Activated naive CD4-positive, alpha-beta T cell treated with anti-CD3 and anti-CD28 coated beads, Interleukin-2, amount 10 ng/mL, durations not matched to agents 7 days and 5 days (primary cell): ENCODE measurements around the gene EXPH5.

Source experiments
- CTCF ChIA-PET: fragments of 350-600 bp; sonication (Branson Sonifier 250); formaldehyde crosslinking; loops from one replicate; lab custom pipeline; 2021; ENCODE audit warnings: antibody characterized with exemption; lab: Charles Lee
- DNase-seq: peaks from one replicate; pipeline ENCODE4 v3.0.0-alpha.2; 2020
- H3K27ac Mint-ChIP-seq: one replicate; pipeline ENCODE4 v1.8.0; 2021; ENCODE audit warnings: mild to moderate bottlenecking, moderate library complexity, mixed read lengths
- H3K27me3 Mint-ChIP-seq: one replicate; pipeline ENCODE4 v1.8.0; 2021; ENCODE audit warnings: mild to moderate bottlenecking, mixed read lengths
- H3K36me3 Mint-ChIP-seq: one replicate; pipeline ENCODE4 v1.8.0; 2021; ENCODE audit warnings: mixed read lengths
- H3K4me1 Mint-ChIP-seq: one replicate; pipeline ENCODE4 v1.8.0; 2021; ENCODE audit warnings: mixed read lengths
- H3K4me3 Mint-ChIP-seq: one replicate; pipeline ENCODE4 v1.8.0; 2021; ENCODE audit warnings: mild to moderate bottlenecking, moderate library complexity, mixed read lengths
- H3K9me3 Mint-ChIP-seq: one replicate; pipeline ENCODE4 v1.8.0; 2021; ENCODE audit warnings: mixed read lengths

EXPH5 gene

DNA sequence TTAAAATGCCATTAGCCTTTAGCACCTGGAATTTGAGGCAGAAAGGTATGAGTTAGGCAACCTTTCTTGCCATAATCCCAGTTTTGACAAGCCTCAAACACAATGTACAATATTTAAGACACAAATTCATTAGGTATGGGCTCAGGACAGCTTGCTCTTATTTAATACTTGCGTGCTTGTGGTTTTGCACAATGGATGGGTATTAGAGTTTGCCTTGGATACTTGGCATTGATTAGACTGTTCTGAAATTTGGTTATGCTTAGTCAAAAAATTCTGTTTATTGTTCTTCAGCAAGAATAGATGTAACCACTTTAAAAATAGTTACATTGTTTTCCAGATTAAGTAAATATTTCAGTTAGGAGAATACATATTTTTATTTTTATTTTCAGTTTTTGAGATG lies 120.9 kb downstream of the EXPH5 start:
- H3K4me3 Mint-ChIP-seq, result no peak overlapping the region
- CTCF ChIA-PET, result no interaction called here
- H3K4me1 Mint-ChIP-seq, result peaks cover 6% of the 10 kb centered on the region
- H3K27me3 Mint-ChIP-seq, result no peaks in the 10 kb centered on the region
- DNase-seq, result no peak
- no peak overlapping the region for H3K27ac Mint-ChIP-seq
- H3K36me3 Mint-ChIP-seq, result peaks cover 34% of the 10 kb centered on the region
- H3K9me3 Mint-ChIP-seq, result no peaks in the 10 kb centered on the region

- CTCF ChIA-PET, result no interaction called here
- H3K27ac Mint-ChIP-seq, result peak overlapping the region; percentile 99
- DNase-seq, result no peak
- H3K4me3 Mint-ChIP-seq, result no peak overlapping the region
- H3K36me3 Mint-ChIP-seq, result peaks cover 8% of the 10 kb centered on the region
- peaks cover 22% of the 10 kb centered on the region for H3K4me1 Mint-ChIP-seq
- no peaks in the 10 kb centered on the region for H3K9me3 Mint-ChIP-seq
- peaks cover 3% of the 10 kb centered on the region for H3K27me3 Mint-ChIP-seq
Observed at GRCh38 chr11:108468478-108468864, 125.1 kb downstream of the EXPH5 start.

DNA sequence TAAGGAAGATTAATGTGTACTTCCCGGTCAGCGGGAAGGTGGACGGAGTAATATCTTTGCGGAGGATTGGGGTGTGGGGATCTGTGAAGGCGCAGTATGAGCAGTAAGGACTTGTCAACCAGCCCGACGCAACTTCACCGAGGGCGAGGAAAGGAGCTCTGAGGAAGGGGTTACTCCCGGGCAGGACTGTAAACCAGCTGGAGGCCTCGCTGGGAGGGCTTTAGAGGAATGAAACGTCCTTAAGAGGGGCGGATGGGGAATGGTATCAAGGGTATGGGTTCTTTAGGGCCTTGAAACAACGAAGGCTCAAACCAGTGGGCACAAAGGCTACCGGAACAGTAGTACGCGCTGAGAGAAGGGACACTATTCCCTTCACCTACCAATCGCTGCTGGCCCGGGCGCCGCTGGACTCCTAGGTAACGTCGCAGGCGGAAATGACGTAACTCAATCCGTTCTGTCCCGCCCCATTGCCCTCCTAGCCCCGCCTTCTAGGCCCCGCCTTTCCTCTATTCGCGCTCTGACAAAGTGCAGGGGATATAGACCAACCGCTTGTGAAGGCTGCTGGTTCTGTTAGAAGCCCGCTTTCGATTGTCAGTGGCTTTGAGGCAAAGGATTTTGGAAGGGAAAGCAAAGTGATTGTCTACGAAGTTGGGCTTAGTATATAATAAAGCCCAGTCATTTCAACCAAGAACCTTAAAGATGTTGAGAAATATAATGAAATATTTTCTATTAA lies 126.3 kb downstream of the EXPH5 start, which contains the start of gene C11orf65:
Gene C11orf65 (minus strand): TSS at position 439 of the 733 bp plus-strand sequence. CDS start 5,970 bp downstream, outside the sequence.
- H3K4me3 Mint-ChIP-seq, result peak within 1 kb of the TSS; percentile 97
- H3K4me1 Mint-ChIP-seq, result peaks cover 22% of the 10 kb centered on the region
- H3K9me3 Mint-ChIP-seq, result no peaks in the 10 kb centered on the region
- peaks cover 6% of the 10 kb centered on the region for H3K36me3 Mint-ChIP-seq
- DNase-seq, result peak; percentile 97
- CTCF ChIA-PET, result no interaction called here
- H3K27ac Mint-ChIP-seq, result peak within 1 kb of the TSS; percentile 99
- peaks cover 3% of the 10 kb centered on the region for H3K27me3 Mint-ChIP-seq

- H3K9me3 Mint-ChIP-seq, result no peaks in the 10 kb centered on the region
- peak overlapping the region; percentile 97 for H3K4me3 Mint-ChIP-seq
- peaks cover 3% of the 10 kb centered on the region for H3K27me3 Mint-ChIP-seq
- peaks cover 6% of the 10 kb centered on the region for H3K36me3 Mint-ChIP-seq
- H3K27ac Mint-ChIP-seq, result peak overlapping the region; percentile 99
- peaks cover 22% of the 10 kb centered on the region for H3K4me1 Mint-ChIP-seq
- CTCF ChIA-PET, result no interaction called here
- no peak for DNase-seq
Observed at GRCh38 chr11:108466405-108466804, 127.2 kb downstream of the EXPH5 start.
